GM23338 (cell line): ENCODE measurements around the gene SLC16A11.

Experiments
- CREB1 ChIP-seq: fragments of 250-450 bp; sonication (Bioruptor Pico); IDR thresholded peaks from 2 replicates; pipeline ENCODE4 v1.5.0; 2020; ENCODE audit warnings: low read depth, mild to moderate bottlenecking, moderate library complexity
- EZH2phosphoT487 ChIP-seq: fragments of 200-600 bp; sonication (generic); IDR thresholded peaks from one replicate; pipeline ENCODE4 v1.8.1; 2018; ENCODE audit warnings: antibody characterized with exemption; ENCODE audit not compliant: unreplicated experiment
- JUNB ChIP-seq: IDR thresholded peaks from one replicate; pipeline ENCODE4 v1.6.1; 2016; ENCODE audit warnings: antibody characterized with exemption; ENCODE audit not compliant: unreplicated experiment
- POLR2AphosphoS5 ChIP-seq: IDR thresholded peaks from 2 replicates; pipeline ENCODE4 v1.6.1; 2016; ENCODE audit warnings: antibody characterized with exemption, low read depth
- TF ChIP-seq, protein P1 (sequence below): IDR thresholded peaks from 2 replicates; pipeline ENCODE4 v1.6.1; 2016; ENCODE audit warnings: antibody characterized with exemption
- TF ChIP-seq, protein P2 (sequence below), 2 experiments: fragments of 200-600 bp in 1 of 2; sonication (generic) in 1 of 2; conservative IDR thresholded peaks; 2 replicates each; pipeline versions ENCODE4 v1.5.1 to v1.6.1; 2016 to 2017; ENCODE audit warnings: antibody characterized with exemption in 2 of 2, low read depth in 2 of 2, mild to moderate bottlenecking in 2 of 2, moderate library complexity in 1 of 2

DNA sequence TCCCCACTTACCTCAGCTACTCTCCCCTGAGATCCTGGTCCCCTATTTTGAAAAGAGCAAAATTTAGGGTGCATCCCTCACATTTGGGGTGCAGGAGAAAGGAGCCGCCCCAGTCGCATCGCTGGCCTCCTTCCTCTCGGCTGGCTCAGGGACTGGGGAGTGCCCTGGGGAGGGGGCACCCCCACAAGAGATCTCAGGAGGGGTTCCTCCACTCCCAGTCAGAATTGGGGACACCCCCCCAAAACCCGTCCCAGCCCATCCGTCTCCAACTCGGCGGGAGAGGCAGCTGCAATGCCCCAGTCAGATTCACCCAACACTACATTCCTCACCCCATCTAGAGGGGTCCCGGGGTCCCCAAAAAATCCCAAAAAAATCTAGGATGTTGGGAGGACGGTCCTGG, 24.5 kb downstream of the SLC16A11 start:
- TF ChIP-seq, protein P1, sequence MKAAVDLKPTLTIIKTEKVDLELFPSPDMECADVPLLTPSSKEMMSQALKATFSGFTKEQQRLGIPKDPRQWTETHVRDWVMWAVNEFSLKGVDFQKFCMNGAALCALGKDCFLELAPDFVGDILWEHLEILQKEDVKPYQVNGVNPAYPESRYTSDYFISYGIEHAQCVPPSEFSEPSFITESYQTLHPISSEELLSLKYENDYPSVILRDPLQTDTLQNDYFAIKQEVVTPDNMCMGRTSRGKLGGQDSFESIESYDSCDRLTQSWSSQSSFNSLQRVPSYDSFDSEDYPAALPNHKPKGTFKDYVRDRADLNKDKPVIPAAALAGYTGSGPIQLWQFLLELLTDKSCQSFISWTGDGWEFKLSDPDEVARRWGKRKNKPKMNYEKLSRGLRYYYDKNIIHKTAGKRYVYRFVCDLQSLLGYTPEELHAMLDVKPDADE = no peak
- TF ChIP-seq, protein P2, sequence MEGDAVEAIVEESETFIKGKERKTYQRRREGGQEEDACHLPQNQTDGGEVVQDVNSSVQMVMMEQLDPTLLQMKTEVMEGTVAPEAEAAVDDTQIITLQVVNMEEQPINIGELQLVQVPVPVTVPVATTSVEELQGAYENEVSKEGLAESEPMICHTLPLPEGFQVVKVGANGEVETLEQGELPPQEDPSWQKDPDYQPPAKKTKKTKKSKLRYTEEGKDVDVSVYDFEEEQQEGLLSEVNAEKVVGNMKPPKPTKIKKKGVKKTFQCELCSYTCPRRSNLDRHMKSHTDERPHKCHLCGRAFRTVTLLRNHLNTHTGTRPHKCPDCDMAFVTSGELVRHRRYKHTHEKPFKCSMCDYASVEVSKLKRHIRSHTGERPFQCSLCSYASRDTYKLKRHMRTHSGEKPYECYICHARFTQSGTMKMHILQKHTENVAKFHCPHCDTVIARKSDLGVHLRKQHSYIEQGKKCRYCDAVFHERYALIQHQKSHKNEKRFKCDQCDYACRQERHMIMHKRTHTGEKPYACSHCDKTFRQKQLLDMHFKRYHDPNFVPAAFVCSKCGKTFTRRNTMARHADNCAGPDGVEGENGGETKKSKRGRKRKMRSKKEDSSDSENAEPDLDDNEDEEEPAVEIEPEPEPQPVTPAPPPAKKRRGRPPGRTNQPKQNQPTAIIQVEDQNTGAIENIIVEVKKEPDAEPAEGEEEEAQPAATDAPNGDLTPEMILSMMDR (conservative IDR thresholded peaks at IDR 0.05; ENCODE audit: low read depth in 2 of 2) = no peak
- TF ChIP-seq EZH2phosphoT487 = no peak
- no peak for TF ChIP-seq POLR2AphosphoS5
- no peak for TF ChIP-seq JUNB
- TF ChIP-seq CREB1 (CRISPR knock-in tag) = no peak
